Brain microvascular endothelial cell (primary cell): ENCODE data around the gene TELO2.

Experiments used
- DNase-seq: peaks from one replicate; pipeline ENCODE4 v3.0.0-alpha.2; 2020
- H3K27ac ChIP-seq: fragments of 250-450 bp; sonication (Bioruptor Pico); 2 replicates; pipeline ENCODE4 v1.5.1; 2020; ENCODE audit warnings: mild to moderate bottlenecking, moderate library complexity
- H3K27me3 ChIP-seq: fragments of 250-450 bp; sonication (Bioruptor Pico); replicated peaks from 2 replicates; pipeline ENCODE4 v1.5.1; 2020; ENCODE audit warnings: mild to moderate bottlenecking
- H3K36me3 ChIP-seq: fragments of 250-450 bp; sonication (Bioruptor Pico); replicated peaks from 2 replicates; pipeline ENCODE4 v1.5.1; 2020; ENCODE audit warnings: mild to moderate bottlenecking
- H3K4me3 ChIP-seq: 2 replicates; pipeline ENCODE4 v1.5.1; 2011; ENCODE audit warnings: low read depth, mild to moderate bottlenecking, control low read depth, low read length, moderate library complexity
- CTCF ChIP-seq: IDR thresholded peaks from 2 replicates; pipeline ENCODE4 v1.5.1; 2011; ENCODE audit warnings: low read depth, mild to moderate bottlenecking, moderate library complexity, low read length, control low read depth, inconsistent platforms; ENCODE audit errors: missing control alignments
- in situ Hi-C: cut with HindIII; loops from 2 replicates; pipeline ENCODE4 v1.10.0; 2017; ENCODE audit warnings: low sequenced_read_pairs, low pct_ligation_motif_present

The TELO2 gene

GRCh38 chr16:1455190-1456171 is 37.7 kb upstream of the TELO2 start:
- no peak overlapping the region for H3K27ac ChIP-seq
- no peak for DNase-seq
- peaks cover 43% of the 10 kb centered on the region for H3K36me3 ChIP-seq
- H3K27me3 ChIP-seq: no peaks in the 10 kb centered on the region
- in situ Hi-C loops: no loop called here
- no peak for TF ChIP-seq CTCF
- H3K4me3 ChIP-seq: no peak overlapping the region

GRCh38 chr16:1456951-1457350 is 36.2 kb upstream of the TELO2 start:
- no peak for TF ChIP-seq CTCF
- Histone ChIP-seq H3K27me3 (no peaks in the 10 kb centered on the region), H3K27ac (no peak overlapping the region), H3K36me3 (peaks cover 41% of the 10 kb centered on the region), H3K4me3 (no peak overlapping the region)
- DNase-seq: no peak
- in situ Hi-C loops: no loop called here

- Histone ChIP-seq H3K4me3 (no peak overlapping the region), H3K27me3 (no peaks in the 10 kb centered on the region), H3K27ac (no peak overlapping the region), H3K36me3 (peaks cover 34% of the 10 kb centered on the region)
- DNase-seq: no peak
- TF ChIP-seq CTCF: no peak
- in situ Hi-C loops: no loop called here
Measured at GRCh38 chr16:1457489-1458245, 35.5 kb upstream of the TELO2 start.

GRCh38 chr16:1458336-1458976 is 34.7 kb upstream of the TELO2 start:
- H3K36me3 ChIP-seq: peaks cover 32% of the 10 kb centered on the region

GRCh38 chr16:1458977-1459341 is 34.2 kb upstream of the TELO2 start:
- H3K27me3 ChIP-seq: no peaks in the 10 kb centered on the region
- peaks cover 29% of the 10 kb centered on the region for H3K36me3 ChIP-seq
- H3K27ac ChIP-seq: no peak overlapping the region
- no peak overlapping the region for H3K4me3 ChIP-seq
- DNase-seq: no peak
- in situ Hi-C loops: no loop called here
- TF ChIP-seq CTCF: no peak

More at GRCh38 chr16:1458336-1458976, 34.7 kb upstream of the TELO2 start:
- DNase-seq: no peak
- Histone ChIP-seq H3K27ac (no peak overlapping the region), H3K4me3 (no peak overlapping the region), H3K27me3 (no peaks in the 10 kb centered on the region)
- in situ Hi-C loops: no loop called here
- no peak for TF ChIP-seq CTCF
